Neural cell (in vitro differentiated cells): ENCODE data around the gene CEMIP2. TPM values are rescaled to one million over a fixed set of nuclear protein-coding genes. Genes with fewer than 3 reads are reported as not detected.

Experiments
- H2AFZ ChIP-seq: fragments of 200-600, 300-800 bp; sonication (generic), shearing (Covaris generic); 2 replicates; pipeline ENCODE4 v1.6.0; 2014; ENCODE audit warnings: low read depth, mild to moderate bottlenecking, antibody characterized with exemption, low read length, moderate library complexity
- H3F3A ChIP-seq: fragments of 200-600 bp; shearing (Covaris generic); 2 replicates; pipeline ENCODE4 v1.6.1; 2016; ENCODE audit warnings: mild to moderate bottlenecking, moderate library complexity, mixed read lengths, antibody characterized with exemption, low read length; ENCODE audit not compliant: insufficient read depth, poor library complexity, severe bottlenecking
- H3K27ac ChIP-seq: fragments of 200-600, 300-800 bp; sonication (generic), shearing (Covaris generic); 2 replicates; pipeline ENCODE4 v1.5.1; 2014; ENCODE audit warnings: mild to moderate bottlenecking, low read length, moderate library complexity
- H3K27me3 ChIP-seq: fragments of 300-800, 200-600 bp; sonication (generic), shearing (Covaris generic); 2 replicates; pipeline ENCODE4 v1.6.0; 2014; ENCODE audit warnings: mild to moderate bottlenecking, low read depth, low read length, moderate library complexity; ENCODE audit not compliant: insufficient read depth
- H3K36me3 ChIP-seq: fragments of 300-800, 200-600 bp; sonication (generic), shearing (Covaris generic); 2 replicates; pipeline ENCODE4 v1.5.1; 2014; ENCODE audit warnings: mild to moderate bottlenecking, antibody characterized with exemption, low read length, moderate library complexity; ENCODE audit not compliant: insufficient read depth
- H3K4me2 ChIP-seq: fragments of 300-800, 200-600 bp; sonication (generic), shearing (Covaris generic); 2 replicates; pipeline ENCODE4 v1.6.0; 2014; ENCODE audit warnings: mild to moderate bottlenecking, low read length
- H3K4me3 ChIP-seq: fragments of 300-800, 200-600 bp; sonication (generic), shearing (Covaris generic); 2 replicates; pipeline ENCODE4 v1.5.1; 2014; ENCODE audit warnings: mild to moderate bottlenecking, low read length, moderate library complexity
- H3K79me2 ChIP-seq: fragments of 200-600 bp; shearing (Covaris generic); replicated peaks from 2 replicates; pipeline ENCODE4 v1.6.0; 2014; ENCODE audit warnings: mild to moderate bottlenecking, low read length, moderate library complexity; ENCODE audit not compliant: insufficient read depth
- H3K9ac ChIP-seq: fragments of 300-800, 200-600 bp; sonication (generic), shearing (Covaris generic); 2 replicates; pipeline ENCODE4 v1.6.1; 2016; ENCODE audit warnings: mild to moderate bottlenecking, low read length, mixed read lengths
- H3K9me2 ChIP-seq: fragments of 200-600 bp; shearing (Covaris generic); 2 replicates; pipeline ENCODE4 v1.6.1; 2016; ENCODE audit warnings: mild to moderate bottlenecking, low read length, mixed read lengths; ENCODE audit not compliant: insufficient read depth
- H3K9me3 ChIP-seq: fragments of 200-600, 300-800 bp; sonication (generic), shearing (Covaris generic); 2 replicates; pipeline ENCODE4 v1.6.1; 2016; ENCODE audit warnings: mild to moderate bottlenecking, mixed run types, low read length, moderate library complexity, mixed read lengths
- H4K20me1 ChIP-seq: fragments of 200-600 bp; shearing (Covaris generic); 2 replicates; pipeline ENCODE4 v1.6.1; 2016; ENCODE audit warnings: mild to moderate bottlenecking, mixed run types; ENCODE audit not compliant: insufficient read depth
- EP300 ChIP-seq: fragments of 450-650 bp; conservative IDR thresholded peaks from 2 replicates; pipeline ENCODE4 v1.6.1; 2014; ENCODE audit warnings: antibody characterized with exemption, mild to moderate bottlenecking, moderate library complexity; ENCODE audit not compliant: poor library complexity, severe bottlenecking
- EZH2 ChIP-seq: fragments of 200-600, 300-800 bp; shearing (Covaris generic), sonication (generic); IDR thresholded peaks from 2 replicates; pipeline ENCODE4 v1.6.1; 2014; ENCODE audit warnings: antibody characterized with exemption, low read length, borderline replicate concordance, mild to moderate bottlenecking; ENCODE audit not compliant: insufficient read depth, poor library complexity, severe bottlenecking
- MXI1 ChIP-seq: fragments of 450-650 bp; conservative IDR thresholded peaks from 2 replicates; pipeline ENCODE4 v1.6.1; 2014; ENCODE audit warnings: antibody characterized with exemption, mild to moderate bottlenecking; ENCODE audit not compliant: poor library complexity, severe bottlenecking
- POLR2AphosphoS5 ChIP-seq: IDR thresholded peaks from 2 replicates; pipeline ENCODE4 v1.6.1; 2012
- RAD21 ChIP-seq: fragments of 450-650 bp; conservative IDR thresholded peaks from 2 replicates; pipeline ENCODE4 v1.6.1; 2014; ENCODE audit warnings: antibody characterized with exemption, mild to moderate bottlenecking, moderate library complexity
- SMC3 ChIP-seq: fragments of 450-650 bp; conservative IDR thresholded peaks from 2 replicates; pipeline ENCODE4 v1.6.1; 2014; ENCODE audit warnings: antibody characterized with exemption, mild to moderate bottlenecking, moderate library complexity; ENCODE audit not compliant: poor library complexity
- TAF1 ChIP-seq: IDR thresholded peaks from 2 replicates; pipeline ENCODE4 v1.6.1; 2012; ENCODE audit warnings: low read depth
- polyA plus RNA-seq: library from polyadenylated mRNA; depleted of rRNA; stranded (reverse); fragments of >200 nt; gene quantifications from 2 replicates; pipeline ENCODE4 v1.2.3, GENCODE V29; 2014
- TF ChIP-seq, protein P1 (sequence below): IDR thresholded peaks from 2 replicates; pipeline ENCODE4 v1.6.1; 2012; ENCODE audit warnings: borderline replicate concordance
- TF ChIP-seq, protein P2 (sequence below): fragments of 450-650 bp; IDR thresholded peaks from 2 replicates; pipeline ENCODE4 v1.5.1; 2014; ENCODE audit warnings: antibody characterized with exemption, mild to moderate bottlenecking, moderate library complexity; ENCODE audit not compliant: poor library complexity, severe bottlenecking

The CEMIP2 gene
- polyA plus RNA-seq, 1 donor from 2014 or later = 11.3 TPM

DNA sequence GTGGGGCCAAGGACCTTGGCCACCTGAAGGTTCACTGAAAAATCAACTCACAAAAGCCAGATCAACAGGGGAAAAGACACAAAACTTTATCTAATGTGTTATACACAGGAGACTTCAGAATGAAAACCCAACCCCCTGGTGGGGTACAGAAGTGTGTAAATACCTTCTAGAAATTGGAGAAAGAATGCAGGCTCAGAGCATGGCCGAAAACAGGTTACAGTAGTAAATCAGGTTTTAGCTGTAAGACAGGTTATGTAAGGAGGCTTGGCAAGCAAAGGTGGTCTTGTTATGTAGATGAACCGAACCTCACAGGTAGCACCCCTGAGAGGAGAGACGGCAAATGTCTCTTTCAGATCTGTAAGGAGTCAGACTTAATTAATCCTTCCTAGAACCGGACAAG lies 10.0 kb downstream of the CEMIP2 start:
- H3K9me2 ChIP-seq = no peaks in the 10 kb centered on the region
- TF ChIP-seq RAD21 (no peak), TAF1 (no peak), EZH2 (no peak), SMC3 (no peak), EP300 (no peak), POLR2AphosphoS5 (no peak), MXI1 (no peak)
- TF ChIP-seq, protein P1, sequence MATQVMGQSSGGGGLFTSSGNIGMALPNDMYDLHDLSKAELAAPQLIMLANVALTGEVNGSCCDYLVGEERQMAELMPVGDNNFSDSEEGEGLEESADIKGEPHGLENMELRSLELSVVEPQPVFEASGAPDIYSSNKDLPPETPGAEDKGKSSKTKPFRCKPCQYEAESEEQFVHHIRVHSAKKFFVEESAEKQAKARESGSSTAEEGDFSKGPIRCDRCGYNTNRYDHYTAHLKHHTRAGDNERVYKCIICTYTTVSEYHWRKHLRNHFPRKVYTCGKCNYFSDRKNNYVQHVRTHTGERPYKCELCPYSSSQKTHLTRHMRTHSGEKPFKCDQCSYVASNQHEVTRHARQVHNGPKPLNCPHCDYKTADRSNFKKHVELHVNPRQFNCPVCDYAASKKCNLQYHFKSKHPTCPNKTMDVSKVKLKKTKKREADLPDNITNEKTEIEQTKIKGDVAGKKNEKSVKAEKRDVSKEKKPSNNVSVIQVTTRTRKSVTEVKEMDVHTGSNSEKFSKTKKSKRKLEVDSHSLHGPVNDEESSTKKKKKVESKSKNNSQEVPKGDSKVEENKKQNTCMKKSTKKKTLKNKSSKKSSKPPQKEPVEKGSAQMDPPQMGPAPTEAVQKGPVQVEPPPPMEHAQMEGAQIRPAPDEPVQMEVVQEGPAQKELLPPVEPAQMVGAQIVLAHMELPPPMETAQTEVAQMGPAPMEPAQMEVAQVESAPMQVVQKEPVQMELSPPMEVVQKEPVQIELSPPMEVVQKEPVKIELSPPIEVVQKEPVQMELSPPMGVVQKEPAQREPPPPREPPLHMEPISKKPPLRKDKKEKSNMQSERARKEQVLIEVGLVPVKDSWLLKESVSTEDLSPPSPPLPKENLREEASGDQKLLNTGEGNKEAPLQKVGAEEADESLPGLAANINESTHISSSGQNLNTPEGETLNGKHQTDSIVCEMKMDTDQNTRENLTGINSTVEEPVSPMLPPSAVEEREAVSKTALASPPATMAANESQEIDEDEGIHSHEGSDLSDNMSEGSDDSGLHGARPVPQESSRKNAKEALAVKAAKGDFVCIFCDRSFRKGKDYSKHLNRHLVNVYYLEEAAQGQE = no peak
- TF ChIP-seq, protein P2, sequence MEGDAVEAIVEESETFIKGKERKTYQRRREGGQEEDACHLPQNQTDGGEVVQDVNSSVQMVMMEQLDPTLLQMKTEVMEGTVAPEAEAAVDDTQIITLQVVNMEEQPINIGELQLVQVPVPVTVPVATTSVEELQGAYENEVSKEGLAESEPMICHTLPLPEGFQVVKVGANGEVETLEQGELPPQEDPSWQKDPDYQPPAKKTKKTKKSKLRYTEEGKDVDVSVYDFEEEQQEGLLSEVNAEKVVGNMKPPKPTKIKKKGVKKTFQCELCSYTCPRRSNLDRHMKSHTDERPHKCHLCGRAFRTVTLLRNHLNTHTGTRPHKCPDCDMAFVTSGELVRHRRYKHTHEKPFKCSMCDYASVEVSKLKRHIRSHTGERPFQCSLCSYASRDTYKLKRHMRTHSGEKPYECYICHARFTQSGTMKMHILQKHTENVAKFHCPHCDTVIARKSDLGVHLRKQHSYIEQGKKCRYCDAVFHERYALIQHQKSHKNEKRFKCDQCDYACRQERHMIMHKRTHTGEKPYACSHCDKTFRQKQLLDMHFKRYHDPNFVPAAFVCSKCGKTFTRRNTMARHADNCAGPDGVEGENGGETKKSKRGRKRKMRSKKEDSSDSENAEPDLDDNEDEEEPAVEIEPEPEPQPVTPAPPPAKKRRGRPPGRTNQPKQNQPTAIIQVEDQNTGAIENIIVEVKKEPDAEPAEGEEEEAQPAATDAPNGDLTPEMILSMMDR = no peak
- H3K27ac ChIP-seq = no peak overlapping the region
- H3K36me3 ChIP-seq = no peaks in the 10 kb centered on the region
- H3K9me3 ChIP-seq = no peaks in the 10 kb centered on the region
- H3F3A ChIP-seq = no peaks in the 10 kb centered on the region
- H3K4me3 ChIP-seq = no peak overlapping the region
- H3K79me2 ChIP-seq = peaks cover 92% of the 10 kb centered on the region
- H3K4me2 ChIP-seq = no peak overlapping the region
- H3K27me3 ChIP-seq = no peaks in the 10 kb centered on the region
- H4K20me1 ChIP-seq = no peaks in the 10 kb centered on the region
- H2AFZ ChIP-seq = no peak overlapping the region
- H3K9ac ChIP-seq = no peak overlapping the region

- Histone ChIP-seq H3K4me3 (no peak overlapping the region), H3K27me3 (no peaks in the 10 kb centered on the region), H3F3A (no peaks in the 10 kb centered on the region), H3K4me2 (peak overlapping the region; percentile 7), H3K9ac (no peak overlapping the region), H3K36me3 (no peaks in the 10 kb centered on the region), H3K27ac (no peak overlapping the region), H4K20me1 (no peaks in the 10 kb centered on the region), H2AFZ (no peak overlapping the region), H3K79me2 (peaks cover 81% of the 10 kb centered on the region), H3K9me3 (no peaks in the 10 kb centered on the region), H3K9me2 (no peaks in the 10 kb centered on the region)
- TF ChIP-seq EP300 (no peak), RAD21 (no peak), POLR2AphosphoS5 (no peak), SMC3 (no peak), MXI1 (no peak), EZH2 (no peak), TAF1 (no peak)
- TF ChIP-seq, protein P1 = no peak
- TF ChIP-seq, protein P2 = no peak
Measured at GRCh38 chr9:71756753-71757152, 11.6 kb downstream of the CEMIP2 start.
